Measurements from ENCODE around the gene FKRP.

- TF ChIP-seq CTCF (IDR thresholded peaks at IDR 0.05; ENCODE audit: low read depth, low read length, poor library complexity, severe bottlenecking): no peak
- no peak for TF ChIP-seq EZH2phosphoT487 (IDR thresholded peaks at IDR 0.05; ENCODE audit: borderline replicate concordance, low read length)
Measured at GRCh38 chr19:46776927-46777911, 31.4 kb downstream of the FKRP start.
